Neuron (in vitro differentiated cells): Measurements from ENCODE around the gene TESK2.

Source experiments
- H2AFZ ChIP-seq: one replicate; pipeline ENCODE4 v1.6.1; 2013; ENCODE audit warnings: low read depth, mild to moderate bottlenecking, inconsistent platforms, low read length, moderate library complexity
- H3K27me3 ChIP-seq: one replicate; pipeline ENCODE4 v1.6.1; 2013; ENCODE audit warnings: low read length; ENCODE audit not compliant: insufficient read depth
- H3K36me3 ChIP-seq: one replicate; pipeline ENCODE4 v1.6.1; 2013; ENCODE audit warnings: low read length; ENCODE audit not compliant: insufficient read depth
- H3K4me1 ChIP-seq: one replicate; pipeline ENCODE4 v1.6.1; 2013; ENCODE audit warnings: low read length; ENCODE audit not compliant: insufficient read depth
- H3K4me3 ChIP-seq: 2 replicates; pipeline ENCODE4 v1.5.1; 2013; ENCODE audit warnings: mild to moderate bottlenecking, low read length, moderate library complexity
- H3K9me3 ChIP-seq: one replicate; pipeline ENCODE4 v1.6.1; 2013; ENCODE audit warnings: low read length

The TESK2 gene

DNA sequence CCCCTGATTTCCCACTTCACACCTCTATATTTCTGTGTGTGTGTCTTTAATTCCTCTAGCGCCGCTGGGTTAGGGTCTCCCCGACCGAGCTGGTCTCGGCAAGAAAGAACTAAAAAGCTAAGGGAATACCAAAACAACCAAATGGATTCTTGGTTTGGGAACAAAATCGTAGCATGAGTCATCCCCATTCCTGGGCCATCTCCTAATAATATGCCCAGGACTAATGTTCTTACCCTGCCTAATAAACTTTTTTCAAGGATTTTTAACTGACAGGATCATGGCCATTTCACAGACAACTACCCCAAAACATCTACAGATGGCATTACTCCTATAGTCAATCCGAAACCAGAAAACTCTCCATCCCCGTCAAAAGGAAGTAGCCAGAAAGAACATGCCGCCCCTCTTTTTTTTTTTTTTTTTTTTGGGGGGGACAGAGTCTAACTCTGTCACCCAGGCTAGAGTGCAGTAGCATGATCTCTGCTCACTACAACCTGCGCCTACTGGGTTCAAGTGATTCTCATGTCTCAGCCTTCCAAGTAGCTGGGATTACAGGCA lies 168.4 kb downstream of the TESK2 start:
- Histone ChIP-seq H2AFZ (no peak overlapping the region), H3K4me3 (no peak overlapping the region), H3K36me3 (peaks cover 4% of the 10 kb centered on the region), H3K4me1 (no peaks in the 10 kb centered on the region), H3K9me3 (peaks cover 3% of the 10 kb centered on the region), H3K27me3 (no peaks in the 10 kb centered on the region)

DNA sequence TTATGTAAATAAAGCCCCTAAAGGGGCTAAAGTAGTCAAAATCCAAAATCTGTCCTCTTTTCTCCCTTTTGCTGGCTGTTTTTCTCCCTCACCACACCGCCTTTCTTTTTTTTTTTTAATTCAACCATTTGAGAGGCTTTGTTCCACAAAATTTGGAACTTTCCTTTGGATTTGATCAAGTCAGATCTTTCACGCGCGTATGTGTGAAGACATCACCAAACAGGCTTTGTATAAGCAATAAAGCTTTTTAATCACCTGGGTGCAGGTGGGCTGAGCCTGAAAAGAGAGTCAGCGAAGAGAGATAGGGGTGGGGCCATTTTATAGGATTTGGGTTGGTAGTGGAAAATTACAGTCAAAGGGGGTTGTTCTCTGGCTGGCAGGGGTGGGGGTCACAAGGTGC lies 169.5 kb downstream of the TESK2 start:
- no peaks in the 10 kb centered on the region for H3K9me3 ChIP-seq
- H3K4me1 ChIP-seq: no peaks in the 10 kb centered on the region
- no peak overlapping the region for H3K4me3 ChIP-seq
- no peak overlapping the region for H2AFZ ChIP-seq
- no peaks in the 10 kb centered on the region for H3K36me3 ChIP-seq
- no peaks in the 10 kb centered on the region for H3K27me3 ChIP-seq

DNA sequence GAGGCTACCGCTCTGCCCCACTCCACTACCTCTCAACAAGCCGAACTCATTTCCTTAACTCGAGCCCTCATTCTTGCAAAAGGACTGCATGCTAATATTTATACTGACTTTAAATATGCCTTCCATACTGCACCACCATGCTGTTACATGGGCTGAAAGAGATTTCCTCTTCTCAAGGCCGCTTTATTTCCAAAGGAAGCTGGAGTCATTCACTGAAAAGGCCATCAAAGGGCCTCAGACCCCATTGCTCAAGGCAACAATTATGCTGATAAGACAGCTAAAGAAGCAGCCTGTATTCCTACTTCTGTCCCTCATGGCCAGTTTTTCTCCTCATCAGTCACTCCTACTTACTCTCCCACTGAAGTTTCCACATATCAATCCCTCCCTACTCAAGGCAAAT lies 171.2 kb downstream of the TESK2 start:
- Histone ChIP-seq H2AFZ (no peak overlapping the region), H3K4me1 (no peaks in the 10 kb centered on the region), H3K4me3 (no peak overlapping the region), H3K27me3 (no peaks in the 10 kb centered on the region), H3K36me3 (no peaks in the 10 kb centered on the region), H3K9me3 (no peaks in the 10 kb centered on the region)

DNA sequence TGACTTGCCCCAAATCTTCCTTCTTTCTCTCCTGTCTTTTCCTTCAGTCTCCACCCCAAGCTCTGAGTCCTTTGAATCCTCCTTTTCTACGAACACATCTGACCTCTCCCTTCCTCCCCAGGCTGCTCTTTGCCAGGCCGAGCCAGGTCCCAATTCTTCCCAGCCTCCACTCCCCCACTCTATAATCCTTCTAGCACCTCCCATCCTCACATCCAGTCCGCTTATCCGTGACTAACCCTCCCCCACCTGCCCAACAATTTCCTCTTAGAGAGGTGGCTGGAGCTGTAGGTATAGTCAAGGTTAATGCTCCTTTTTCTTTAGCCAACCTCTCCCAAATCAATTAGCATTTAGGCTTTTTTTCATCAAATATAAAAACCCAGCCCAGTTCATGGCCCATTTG lies 173.8 kb downstream of the TESK2 start:
- no peak overlapping the region for H3K4me3 ChIP-seq

DNA sequence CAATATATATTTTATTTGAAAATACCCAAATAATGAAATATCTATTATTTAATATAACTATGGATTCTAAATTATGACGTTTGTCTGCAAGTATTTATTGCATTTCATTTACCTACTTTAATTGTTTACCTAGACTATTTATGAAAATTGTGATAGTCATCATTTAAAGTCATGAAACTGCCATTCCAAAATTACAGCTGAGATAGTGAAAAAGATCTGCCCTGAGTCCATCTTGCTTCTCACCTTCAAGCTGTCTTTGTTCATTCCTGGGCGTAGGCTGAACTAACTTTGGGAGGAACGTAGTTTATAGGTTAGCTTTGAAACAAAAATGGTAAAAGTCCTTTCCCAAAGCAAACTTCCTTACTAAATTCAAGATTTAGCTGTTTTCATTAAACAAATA lies 176.7 kb downstream of the TESK2 start:
- Histone ChIP-seq H3K9me3 (no peaks in the 10 kb centered on the region), H3K4me1 (no peaks in the 10 kb centered on the region), H3K27me3 (no peaks in the 10 kb centered on the region), H2AFZ (no peak overlapping the region), H3K4me3 (no peak overlapping the region), H3K36me3 (no peaks in the 10 kb centered on the region)

More for the DNA sequence above, 173.8 kb downstream of the TESK2 start:
- Histone ChIP-seq H2AFZ (no peak overlapping the region), H3K36me3 (no peaks in the 10 kb centered on the region), H3K27me3 (no peaks in the 10 kb centered on the region), H3K4me1 (no peaks in the 10 kb centered on the region), H3K9me3 (no peaks in the 10 kb centered on the region)

DNA sequence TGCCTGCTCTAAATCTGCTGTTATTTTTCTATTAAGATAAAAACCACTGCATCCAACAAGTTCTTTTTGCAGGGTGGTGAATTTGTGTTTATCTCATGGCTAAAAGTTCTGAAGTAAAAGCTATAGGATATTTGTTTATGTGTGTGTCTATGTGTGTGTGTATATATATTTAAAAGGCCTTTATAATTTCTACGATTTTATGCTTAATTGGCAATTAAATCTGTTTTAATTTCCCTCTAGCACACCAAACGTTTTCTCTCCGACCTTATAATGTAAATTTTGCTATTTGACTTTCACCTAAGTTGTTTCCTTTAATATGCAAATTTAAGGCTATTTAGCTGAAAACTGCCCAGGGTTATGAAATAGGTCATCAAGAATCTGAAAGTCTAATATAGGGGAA lies 184.1 kb downstream of the TESK2 start:
- Histone ChIP-seq H3K4me3 (no peak overlapping the region), H3K9me3 (no peaks in the 10 kb centered on the region), H3K36me3 (no peaks in the 10 kb centered on the region)

DNA sequence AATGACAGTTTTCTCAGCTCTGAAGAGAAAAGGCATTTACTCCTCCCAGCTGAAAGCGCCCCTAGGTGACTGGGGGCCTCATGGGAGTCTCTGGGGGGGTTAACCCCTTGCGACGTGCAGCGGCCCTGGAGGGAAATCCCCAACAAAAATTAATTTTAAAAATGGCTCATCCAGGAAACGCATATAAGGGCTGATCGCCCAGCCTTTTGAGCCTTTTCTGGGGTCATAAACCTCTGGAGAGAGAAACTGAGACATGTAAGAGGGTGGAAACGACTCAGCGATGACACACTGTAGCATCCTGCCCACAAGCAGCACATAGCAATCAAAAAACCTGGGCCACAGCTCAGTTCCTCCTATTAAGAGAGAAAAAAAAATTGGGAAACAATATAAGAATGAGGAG lies 184.6 kb downstream of the TESK2 start:
- H3K27me3 ChIP-seq: no peaks in the 10 kb centered on the region
- no peaks in the 10 kb centered on the region for H3K9me3 ChIP-seq
- H3K36me3 ChIP-seq: no peaks in the 10 kb centered on the region
- no peak overlapping the region for H2AFZ ChIP-seq
- H3K4me1 ChIP-seq: peaks cover 15% of the 10 kb centered on the region
- H3K4me3 ChIP-seq: no peak overlapping the region

More for the DNA sequence above, 184.1 kb downstream of the TESK2 start:
- Histone ChIP-seq H2AFZ (no peak overlapping the region), H3K27me3 (no peaks in the 10 kb centered on the region), H3K4me1 (peaks cover 15% of the 10 kb centered on the region)

DNA sequence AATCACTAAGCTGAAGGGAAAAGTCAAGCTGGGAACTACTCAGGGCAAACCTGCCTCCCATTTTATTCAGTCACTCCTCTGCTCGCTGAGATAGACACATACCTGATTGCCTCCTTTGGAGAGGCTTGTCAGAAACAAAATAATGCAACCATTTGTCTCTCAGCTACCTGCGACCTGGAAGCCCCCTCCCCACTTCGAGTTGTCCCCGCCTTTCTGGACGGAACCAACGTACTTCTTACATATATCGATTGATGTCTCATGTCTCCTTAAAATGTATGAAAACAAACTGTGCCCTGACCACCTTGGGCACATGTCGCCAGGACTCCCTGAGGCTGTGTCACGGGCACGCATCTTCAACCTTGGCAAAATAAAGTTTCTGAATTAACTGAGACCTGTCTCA lies 185.7 kb downstream of the TESK2 start:
- H3K9me3 ChIP-seq: no peaks in the 10 kb centered on the region
- no peak overlapping the region for H3K4me3 ChIP-seq
- H3K4me1 ChIP-seq: peaks cover 15% of the 10 kb centered on the region
- no peak overlapping the region for H2AFZ ChIP-seq
- H3K36me3 ChIP-seq: no peaks in the 10 kb centered on the region
- H3K27me3 ChIP-seq: no peaks in the 10 kb centered on the region

DNA sequence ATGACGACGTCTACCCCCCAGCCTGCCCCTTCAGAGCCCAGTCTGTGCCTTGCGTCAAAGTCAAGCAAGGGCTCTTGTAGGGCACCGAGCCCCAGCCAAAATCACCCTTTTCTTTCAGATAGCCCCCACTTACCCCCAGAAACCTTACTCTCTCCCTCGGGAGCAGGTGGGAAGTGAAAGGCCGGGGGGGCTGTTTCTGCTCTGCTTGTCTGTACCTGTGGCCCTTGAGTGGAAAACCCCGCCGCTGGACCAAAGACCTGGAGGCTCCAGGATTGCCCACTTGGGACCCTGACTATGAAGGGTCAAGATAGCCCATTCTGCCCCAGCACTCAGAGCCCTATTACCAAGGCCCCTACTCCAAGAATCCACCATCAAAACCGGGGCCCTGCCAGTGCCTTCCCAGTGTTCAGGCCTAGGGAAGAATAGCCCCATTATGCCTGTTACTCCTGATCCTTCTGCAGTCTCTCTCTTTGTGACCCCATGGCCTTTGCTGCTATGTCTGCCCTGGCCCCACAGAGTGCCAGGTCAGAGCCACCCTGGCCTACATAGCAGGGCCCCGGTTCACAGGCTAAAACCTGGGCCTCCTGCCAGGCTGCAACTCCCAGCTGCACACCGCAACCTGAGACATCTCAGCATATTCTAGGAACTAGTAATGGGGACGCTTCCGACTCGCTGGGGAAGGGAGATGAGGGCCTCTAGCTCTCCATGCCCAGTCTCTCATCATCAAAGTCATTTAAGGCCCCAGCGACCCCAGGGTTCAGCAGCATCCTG lies 186.5 kb downstream of the TESK2 start:
- H3K9me3 ChIP-seq: no peaks in the 10 kb centered on the region
- H3K36me3 ChIP-seq: no peaks in the 10 kb centered on the region
- no peak overlapping the region for H2AFZ ChIP-seq
- H3K27me3 ChIP-seq: no peaks in the 10 kb centered on the region
- peak overlapping the region; percentile 86 for H3K4me3 ChIP-seq
- peaks cover 15% of the 10 kb centered on the region for H3K4me1 ChIP-seq

DNA sequence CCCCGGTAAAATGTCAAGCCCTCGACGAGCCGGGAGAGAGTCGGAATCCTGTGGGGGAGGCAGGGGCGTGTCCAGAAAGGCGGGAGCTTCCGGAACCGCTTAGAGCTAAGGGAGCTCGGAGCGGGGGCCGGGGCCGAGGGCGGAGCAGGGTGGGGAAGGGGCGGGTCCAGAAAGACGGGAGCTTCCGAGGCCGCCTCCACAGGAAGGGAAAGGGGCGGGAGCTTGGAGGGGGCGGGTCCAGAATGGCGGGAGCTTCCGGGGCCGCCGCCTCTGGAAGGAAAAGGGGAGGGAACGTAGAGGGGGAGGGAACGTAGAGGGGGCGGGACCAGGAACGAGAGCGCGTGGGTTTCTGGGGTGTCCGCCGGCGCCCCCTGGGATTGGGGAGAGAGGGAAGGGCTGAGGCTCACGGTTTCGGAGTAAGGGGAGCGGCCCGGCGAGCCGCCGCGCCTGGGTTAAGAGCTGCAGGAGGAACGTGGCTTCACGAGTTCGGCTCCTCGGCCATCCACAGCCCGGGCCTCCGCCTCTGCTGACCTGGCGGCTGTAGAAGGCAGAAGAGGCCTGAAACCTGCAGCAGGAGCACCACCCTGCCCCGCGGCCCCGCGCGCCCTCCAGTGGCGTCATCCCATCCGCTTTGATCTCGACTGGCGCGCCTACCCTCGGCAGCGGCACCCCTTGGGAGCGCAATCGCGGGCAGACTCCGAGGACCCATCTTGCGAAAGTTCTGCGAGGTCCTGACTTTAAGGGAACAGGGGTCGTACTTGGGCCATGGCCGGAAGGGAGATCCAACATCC lies 187.2 kb downstream of the TESK2 start:
- Histone ChIP-seq H3K36me3 (no peaks in the 10 kb centered on the region), H3K4me1 (peaks cover 15% of the 10 kb centered on the region), H3K4me3 (peak overlapping the region; percentile 86), H3K27me3 (no peaks in the 10 kb centered on the region), H2AFZ (peak overlapping the region; percentile 43), H3K9me3 (no peaks in the 10 kb centered on the region)

DNA sequence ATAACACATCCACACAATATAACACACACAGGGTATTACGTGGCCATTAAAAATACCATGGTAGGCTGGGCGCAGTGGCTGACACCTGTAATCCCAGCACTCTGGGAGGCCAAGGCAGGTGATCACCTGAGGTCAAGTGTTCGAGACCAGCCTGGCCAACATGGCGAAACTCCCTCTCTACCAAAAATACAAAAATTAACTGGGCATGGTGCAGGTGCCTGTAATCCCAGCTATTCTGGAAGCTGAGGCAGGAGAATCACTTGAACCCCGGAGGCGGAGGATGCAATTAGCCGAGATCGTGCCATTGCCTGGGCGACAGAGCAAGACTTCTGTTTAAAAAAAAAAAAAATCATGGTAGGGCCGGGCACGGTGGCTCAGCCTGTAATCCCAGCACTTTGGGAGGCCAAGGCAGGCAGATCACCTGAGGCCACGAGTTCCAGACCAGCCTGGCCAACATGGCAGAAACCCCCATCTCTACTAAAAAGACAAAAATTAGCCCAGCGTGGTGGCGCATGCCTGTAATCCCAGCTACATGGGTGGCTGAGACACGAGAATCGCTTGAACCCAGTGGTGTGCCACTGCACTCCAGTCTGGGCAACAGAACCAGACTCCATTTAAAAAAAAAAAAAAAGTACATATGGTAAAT lies 188.3 kb downstream of the TESK2 start:
- H3K4me3 ChIP-seq: peak overlapping the region; percentile 82
- H3K9me3 ChIP-seq: no peaks in the 10 kb centered on the region
- peaks cover 20% of the 10 kb centered on the region for H3K4me1 ChIP-seq
- H3K36me3 ChIP-seq: no peaks in the 10 kb centered on the region
- H2AFZ ChIP-seq: no peak overlapping the region
- no peaks in the 10 kb centered on the region for H3K27me3 ChIP-seq

DNA sequence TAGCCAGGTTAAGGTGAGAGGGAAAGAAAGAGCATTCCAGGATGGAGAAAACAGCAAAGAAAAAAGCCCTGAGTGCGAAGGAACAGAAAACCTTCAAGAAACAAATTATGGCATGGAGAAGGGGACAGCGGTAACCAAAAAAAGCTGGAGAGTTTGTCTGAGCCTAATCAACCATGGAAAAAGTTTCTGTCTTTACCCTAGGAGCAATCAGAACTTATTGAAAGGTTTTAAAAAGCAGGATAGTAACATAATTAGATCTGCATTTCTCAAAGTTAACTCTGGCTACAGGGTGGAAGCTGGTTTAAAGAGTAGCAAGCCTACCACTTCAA lies 190.3 kb downstream of the TESK2 start:
- Histone ChIP-seq H3K27me3 (no peaks in the 10 kb centered on the region), H3K4me1 (peaks cover 17% of the 10 kb centered on the region), H3K36me3 (no peaks in the 10 kb centered on the region), H3K9me3 (no peaks in the 10 kb centered on the region), H3K4me3 (no peak overlapping the region), H2AFZ (no peak overlapping the region)
